Neural progenitor cell (in vitro differentiated cells): ENCODE results near the gene CD14.

Source experiments
- CTCF ChIP-seq: fragments of 200-600 bp; sonication (generic); IDR thresholded peaks from 2 replicates; pipeline ENCODE4 v1.5.1; 2017; ENCODE audit warnings: antibody characterized with exemption, mild to moderate bottlenecking
- EZH2 ChIP-seq: fragments of 200-600 bp; sonication (generic); IDR thresholded peaks from 2 replicates; pipeline ENCODE4 v1.6.1; 2017; ENCODE audit warnings: antibody characterized with exemption, mild to moderate bottlenecking, moderate library complexity

- TF ChIP-seq CTCF (no peak), EZH2 (no peak)
These were observed at the start of gene CD14 for GRCh38 chr5:140633021-140633471.
